VCaP (cell line): ENCODE results near the gene MICU1.

ENCODE experiments used
- H3K27ac ChIP-seq: fragments of 450-650 bp; 2 replicates; pipeline ENCODE4 v1.5.1; 2017
- CTCF ChIP-seq: fragments of 450-650 bp; conservative IDR thresholded peaks from 2 replicates; pipeline ENCODE4 v1.5.1; 2017; ENCODE audit warnings: mild to moderate bottlenecking, moderate library complexity

MICU1 gene

GRCh38 chr10:72587568-72587967 lies 38.3 kb downstream of the MICU1 start:
- no peak overlapping the region for H3K27ac ChIP-seq
- no peak for TF ChIP-seq CTCF

DNA sequence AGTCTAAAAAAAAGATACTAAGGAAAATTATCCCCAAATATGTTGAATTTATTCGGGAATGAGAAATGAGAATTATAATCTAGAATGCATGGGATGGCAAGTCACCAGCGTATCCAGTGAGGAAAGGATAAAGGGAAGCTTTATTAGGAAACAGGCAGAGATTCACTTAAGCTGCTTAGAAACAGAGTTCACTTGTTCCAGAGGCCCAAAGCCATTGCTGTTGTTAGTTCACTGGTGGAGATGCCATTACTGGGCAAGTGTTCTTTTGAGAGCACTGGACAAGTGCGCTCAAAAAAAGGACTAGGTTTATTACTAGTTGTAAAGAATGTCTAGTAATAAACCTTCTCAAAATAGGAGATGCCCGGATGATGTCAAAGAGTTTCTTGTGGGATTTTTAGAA lies 51.2 kb downstream of the MICU1 start:
- no peak for TF ChIP-seq CTCF
- no peak overlapping the region for H3K27ac ChIP-seq

DNA sequence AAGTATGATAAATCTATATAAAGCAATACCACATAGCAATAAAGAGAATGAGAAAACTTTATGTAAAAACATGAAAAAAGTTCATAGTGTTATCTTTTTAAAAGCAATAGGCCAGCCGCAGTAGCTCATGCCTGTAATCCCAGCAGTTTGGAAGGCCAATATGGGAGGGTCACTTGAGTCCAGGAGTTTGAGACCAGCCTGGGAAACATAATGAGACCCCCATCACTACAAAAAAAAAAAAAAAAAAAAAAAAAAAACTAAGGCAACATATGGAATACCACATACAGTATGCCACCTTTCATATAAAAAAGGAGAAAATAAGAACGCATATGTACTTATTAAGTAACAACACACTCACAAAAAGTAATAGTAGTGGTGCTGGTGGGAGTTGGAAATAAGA lies 52.8 kb downstream of the MICU1 start:
- no peak for TF ChIP-seq CTCF

GRCh38 chr10:72567889-72568640 lies 57.8 kb downstream of the MICU1 start:
- TF ChIP-seq CTCF, result peak; percentile 59
- no peak overlapping the region for H3K27ac ChIP-seq

More for the DNA sequence above, 52.8 kb downstream of the MICU1 start:
- no peak overlapping the region for H3K27ac ChIP-seq

GRCh38 chr10:72567421-72567820 lies 58.5 kb downstream of the MICU1 start:
- TF ChIP-seq CTCF, result no peak
- no peak overlapping the region for H3K27ac ChIP-seq

DNA sequence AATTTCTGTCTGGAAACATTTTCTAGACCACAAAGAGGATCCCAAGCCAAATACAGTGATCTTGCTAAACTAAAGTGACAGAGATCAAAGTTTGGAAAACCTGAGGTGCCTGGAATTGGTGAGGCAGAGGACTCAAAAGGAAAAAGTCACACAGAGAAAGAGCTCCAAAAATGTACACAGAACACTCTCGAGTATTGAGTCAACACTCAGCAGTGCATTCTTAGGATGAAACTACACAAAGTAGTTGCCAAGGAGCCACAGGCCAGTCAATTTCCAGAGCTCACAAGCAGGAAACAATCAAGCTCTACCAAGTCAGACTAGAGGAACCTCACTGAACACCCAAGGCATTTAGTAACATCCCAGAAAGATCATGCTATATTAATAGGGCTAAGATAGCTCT lies 61.3 kb downstream of the MICU1 start:
- H3K27ac ChIP-seq, result no peak overlapping the region
- no peak for TF ChIP-seq CTCF

DNA sequence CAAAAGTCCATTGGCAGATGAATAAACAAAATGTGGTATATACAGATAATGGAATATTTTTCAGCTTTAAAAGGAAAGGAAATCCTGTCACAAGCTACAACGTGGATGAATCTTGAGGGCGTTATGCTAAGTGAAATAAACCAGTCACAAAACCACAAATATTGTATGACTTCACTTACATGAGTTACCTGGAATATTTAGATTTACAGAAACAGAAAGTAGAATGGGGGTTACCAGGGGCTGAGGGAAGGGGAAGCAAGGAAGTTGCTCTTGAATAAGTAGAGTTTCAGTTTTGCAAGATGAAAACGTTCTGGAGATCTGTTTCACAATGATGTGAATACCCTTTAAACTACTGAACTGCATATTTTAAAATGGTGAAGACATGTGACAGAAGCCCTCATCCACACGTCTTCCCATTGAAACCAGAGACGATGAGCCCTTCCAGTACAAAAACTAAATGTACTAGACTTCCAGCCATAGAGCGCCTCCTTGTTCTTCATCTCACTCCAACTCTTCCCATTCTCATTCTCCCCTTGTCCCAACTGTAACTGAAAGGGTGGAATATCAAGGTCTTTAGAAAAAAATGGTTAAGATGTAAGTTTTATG lies 62.4 kb downstream of the MICU1 start:
- no peak overlapping the region for H3K27ac ChIP-seq
- TF ChIP-seq CTCF, result no peak
